ENCODE measurements around the gene MEIKIN. TPM values are rescaled to one million over a fixed set of nuclear protein-coding genes. Genes with fewer than 3 reads are reported as not detected.

The MEIKIN gene
- total RNA-seq, 4 donors from 2014 or later = not detected

- WGBS = 83% methylated on average over 4 of the region's 4 CpGs
- no peak for TF ChIP-seq POLR2A (IDR thresholded peaks at IDR 0.05; ENCODE audit: low read depth)
- TF ChIP-seq POLR2AphosphoS5 (IDR thresholded peaks at IDR 0.05) = no peak
- no peak for TF ChIP-seq CTCF (IDR thresholded peaks at IDR 0.05)
- TF ChIP-seq EP300 (IDR thresholded peaks at IDR 0.05) = no peak
- intact Hi-C loops (cut with DNase I) = no loop called here
Measured at GRCh38 chr5:131787736-131788135, 157.7 kb downstream of the MEIKIN start.

GRCh38 chr5:131786900-131787692, 158.4 kb downstream of the MEIKIN start:
- DNase-seq (ENCODE audit: extremely low spot score) = no peak
- WGBS = 78% methylated on average over 4 of the region's 4 CpGs
- H3K9me3 ChIP-seq = no peaks in the 10 kb centered on the region
- H3K4me3 ChIP-seq = no peak overlapping the region
- TF ChIP-seq POLR2A (IDR thresholded peaks at IDR 0.05; ENCODE audit: low read depth) = no peak
- no peak for TF ChIP-seq EP300 (IDR thresholded peaks at IDR 0.05)
- TF ChIP-seq CTCF (IDR thresholded peaks at IDR 0.05) = no peak
- TF ChIP-seq POLR2AphosphoS5 (IDR thresholded peaks at IDR 0.05) = no peak
- no peak overlapping the region for H3K27ac ChIP-seq (replicated peaks in 1 of 4)
- no peaks in the 10 kb centered on the region for H3K27me3 ChIP-seq
- H3K4me1 ChIP-seq = peaks cover 43 to 71% (median 67%) of the 10 kb centered on the region in 4 donors
- intact Hi-C loops (cut with DNase I) = no loop called here
- no peaks in the 10 kb centered on the region for H3K36me3 ChIP-seq

More at GRCh38 chr5:131787736-131788135, 157.7 kb downstream of the MEIKIN start:
- Histone ChIP-seq H3K27ac (replicated peaks in 1 of 4) (no peak overlapping the region), H3K9me3 (no peaks in the 10 kb centered on the region), H3K4me1 (peaks cover 40 to 72% (median 70%) of the 10 kb centered on the region in 4 donors), H3K27me3 (no peaks in the 10 kb centered on the region), H3K4me3 (no peak overlapping the region), H3K36me3 (no peaks in the 10 kb centered on the region)
- DNase-seq (ENCODE audit: extremely low spot score) = no peak

GRCh38 chr5:131786036-131786435, 159.4 kb downstream of the MEIKIN start:
- Histone ChIP-seq H3K9me3 (no peaks in the 10 kb centered on the region), H3K27me3 (no peaks in the 10 kb centered on the region), H3K27ac (replicated peaks in 1 of 4) (no peak overlapping the region), H3K4me3 (no peak overlapping the region), H3K4me1 (peaks cover 36 to 67% (median 63%) of the 10 kb centered on the region in 4 donors), H3K36me3 (no peaks in the 10 kb centered on the region)
- DNase-seq (ENCODE audit: extremely low spot score) = no peak
- TF ChIP-seq CTCF (IDR thresholded peaks at IDR 0.05) (no peak), POLR2A (IDR thresholded peaks at IDR 0.05; ENCODE audit: low read depth) (no peak), POLR2AphosphoS5 (IDR thresholded peaks at IDR 0.05) (no peak)
- WGBS = 79% methylated on average over 1 of the region's 1 CpG
- intact Hi-C loops (cut with DNase I) = no loop called here

- TF ChIP-seq POLR2A (IDR thresholded peaks at IDR 0.05; ENCODE audit: low read depth) (no peak), EP300 (IDR thresholded peaks at IDR 0.05) (no peak), CTCF (IDR thresholded peaks at IDR 0.05) (no peak), POLR2AphosphoS5 (IDR thresholded peaks at IDR 0.05) (no peak)
- intact Hi-C loops (cut with DNase I) = no loop called here
- no peaks in the 10 kb centered on the region for H3K9me3 ChIP-seq
- no peaks in the 10 kb centered on the region for H3K27me3 ChIP-seq
- no peaks in the 10 kb centered on the region for H3K36me3 ChIP-seq
- 100% methylated on average over 1 of the region's 1 CpG for WGBS
- no peak overlapping the region for H3K27ac ChIP-seq (replicated peaks in 1 of 4)
- peaks cover 31 to 58% (median 52%) of the 10 kb centered on the region in 4 donors for H3K4me1 ChIP-seq
- DNase-seq (ENCODE audit: extremely low spot score) = no peak
- H3K4me3 ChIP-seq = no peak overlapping the region
Measured at GRCh38 chr5:131783874-131784273, 161.6 kb downstream of the MEIKIN start.

Measured in esophagus muscularis mucosa (tissue), 4 donors.